Measurements from ENCODE around the gene PAQR7. TPM values are rescaled to one million over a fixed set of nuclear protein-coding genes. Genes with fewer than 3 reads are reported as not detected.

The PAQR7 gene, protein sequence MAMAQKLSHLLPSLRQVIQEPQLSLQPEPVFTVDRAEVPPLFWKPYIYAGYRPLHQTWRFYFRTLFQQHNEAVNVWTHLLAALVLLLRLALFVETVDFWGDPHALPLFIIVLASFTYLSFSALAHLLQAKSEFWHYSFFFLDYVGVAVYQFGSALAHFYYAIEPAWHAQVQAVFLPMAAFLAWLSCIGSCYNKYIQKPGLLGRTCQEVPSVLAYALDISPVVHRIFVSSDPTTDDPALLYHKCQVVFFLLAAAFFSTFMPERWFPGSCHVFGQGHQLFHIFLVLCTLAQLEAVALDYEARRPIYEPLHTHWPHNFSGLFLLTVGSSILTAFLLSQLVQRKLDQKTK
- 7.4 and 7.9 TPM in 2 replicates for total RNA-seq

DNA sequence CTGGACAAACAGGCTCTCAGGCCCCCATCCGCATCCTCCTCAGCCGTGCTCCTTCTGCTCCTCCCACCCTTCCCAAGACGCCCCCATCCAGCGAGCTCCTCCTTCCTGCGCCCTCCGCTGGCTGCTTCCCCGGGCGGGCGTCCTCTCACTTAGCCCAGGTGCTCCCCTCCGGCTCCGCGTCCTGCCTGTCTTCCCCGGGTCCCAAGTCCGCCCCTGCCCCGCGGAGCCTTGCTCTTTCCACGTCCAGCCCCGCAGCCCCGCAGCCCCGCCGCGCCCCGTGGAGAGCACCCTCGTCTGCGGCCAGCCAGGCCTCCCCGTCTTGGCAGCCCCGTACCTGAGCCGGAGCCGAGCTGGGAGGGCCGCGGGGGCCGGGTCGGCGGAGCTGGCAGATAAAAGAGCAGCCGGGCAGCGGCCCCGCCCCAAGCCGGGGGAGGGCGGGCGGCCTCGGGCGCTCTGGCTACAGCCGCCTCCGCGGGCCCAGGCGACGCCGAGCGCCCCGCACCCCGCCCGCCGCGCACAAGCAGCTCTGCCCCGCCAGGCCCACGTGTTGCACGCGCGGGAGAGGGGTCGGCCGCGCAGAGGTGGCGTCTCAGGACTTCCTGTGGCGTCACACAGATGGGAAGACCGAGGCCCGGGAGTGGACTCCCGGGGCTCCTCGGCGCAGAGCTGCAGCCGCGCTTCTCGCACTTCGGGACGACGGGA is at the start of gene PAQR7:
Gene PAQR7 (minus strand): TSS at position 555 of the 702 bp plus-strand sequence. CDS start 11,869 bp downstream, outside the sequence.
- Mint-ChIP-seq H3K9me3 (no peaks in the 10 kb centered on the region), H3K27me3 (ENCODE audit: low read depth) (peaks cover 10% of the 10 kb centered on the region), H3K27ac (peak within 1 kb of the TSS; percentile 47), H3K4me1 (ENCODE audit: low read depth) (peaks cover 6% of the 10 kb centered on the region), H3K36me3 (ENCODE audit: low read depth) (no peaks in the 10 kb centered on the region), H3K4me3 (ENCODE audit: low read depth) (peak within 1 kb of the TSS; percentile 85)
- intact Hi-C loops (cut with micrococcal nuclease), result loop anchor here (2.0 kb wide), 1 partner anchor 55 kb away; no protein-coding TSS in a partner anchor
- peak; percentile 57 for DNase-seq (ENCODE audit: low spot score)

DNA sequence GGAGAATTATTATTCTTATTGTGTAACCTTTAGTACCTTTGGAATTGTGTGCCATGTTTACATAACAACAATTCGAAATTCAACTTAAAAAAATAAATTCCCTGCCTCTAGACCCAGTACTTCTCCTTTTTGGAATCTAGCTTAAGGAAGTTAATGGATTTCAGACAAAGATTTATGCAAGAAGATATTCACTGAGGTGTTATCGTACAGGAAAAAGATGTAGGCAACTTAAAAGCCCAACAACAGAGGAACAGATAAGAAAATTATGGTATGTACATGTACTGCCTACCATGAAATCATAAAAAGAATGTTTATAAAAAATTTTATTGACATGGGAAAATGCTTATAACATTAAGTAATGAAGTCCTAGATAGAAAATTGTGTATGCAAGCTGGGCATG is 48.9 kb upstream of the PAQR7 start:
- Mint-ChIP-seq H3K4me1 (ENCODE audit: low read depth) (peaks cover 18% of the 10 kb centered on the region), H3K27me3 (ENCODE audit: low read depth) (peaks cover 38% of the 10 kb centered on the region), H3K27ac (no peak overlapping the region), H3K36me3 (ENCODE audit: low read depth) (no peaks in the 10 kb centered on the region), H3K9me3 (no peaks in the 10 kb centered on the region), H3K4me3 (ENCODE audit: low read depth) (no peak overlapping the region)
- DNase-seq (ENCODE audit: low spot score), result no peak
- intact Hi-C loops (cut with micrococcal nuclease), result no loop called here

DNA sequence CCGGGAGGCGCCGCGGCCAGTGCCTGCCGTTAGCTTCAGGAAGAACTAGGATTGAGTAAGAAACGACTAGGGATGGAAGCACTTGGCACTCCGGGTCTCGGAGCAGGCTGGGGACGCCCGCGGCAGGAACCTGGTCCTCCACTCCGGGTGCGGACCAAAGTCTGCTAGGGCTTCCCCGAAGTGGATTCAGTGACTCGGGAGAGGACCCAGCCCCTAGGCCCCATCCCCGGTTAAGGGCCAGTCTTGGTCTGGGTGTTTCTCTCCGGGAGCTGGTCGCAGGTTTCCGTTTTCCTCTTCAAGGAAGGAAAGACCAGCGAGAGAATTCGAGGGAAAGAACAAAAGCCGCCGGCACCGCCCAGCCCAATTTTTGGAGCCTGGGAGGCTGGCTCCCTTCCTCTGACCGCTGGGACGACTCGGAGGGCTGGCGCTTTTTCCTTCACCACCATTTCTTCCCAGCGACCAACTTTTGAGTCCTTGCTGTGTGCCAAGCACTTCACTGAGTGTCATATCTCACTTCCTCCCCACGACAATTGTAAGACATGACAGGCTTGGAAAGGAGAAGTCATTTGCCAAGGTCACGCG is 47.6 kb upstream of the PAQR7 start:
- intact Hi-C loops (cut with micrococcal nuclease), result no loop called here
- Mint-ChIP-seq H3K27ac (peak overlapping the region; percentile 5), H3K9me3 (no peaks in the 10 kb centered on the region), H3K4me1 (ENCODE audit: low read depth) (peaks cover 23% of the 10 kb centered on the region), H3K27me3 (ENCODE audit: low read depth) (peaks cover 36% of the 10 kb centered on the region), H3K36me3 (ENCODE audit: low read depth) (no peaks in the 10 kb centered on the region), H3K4me3 (ENCODE audit: low read depth) (peak overlapping the region; percentile 52)
- no peak for DNase-seq (ENCODE audit: low spot score)

DNA sequence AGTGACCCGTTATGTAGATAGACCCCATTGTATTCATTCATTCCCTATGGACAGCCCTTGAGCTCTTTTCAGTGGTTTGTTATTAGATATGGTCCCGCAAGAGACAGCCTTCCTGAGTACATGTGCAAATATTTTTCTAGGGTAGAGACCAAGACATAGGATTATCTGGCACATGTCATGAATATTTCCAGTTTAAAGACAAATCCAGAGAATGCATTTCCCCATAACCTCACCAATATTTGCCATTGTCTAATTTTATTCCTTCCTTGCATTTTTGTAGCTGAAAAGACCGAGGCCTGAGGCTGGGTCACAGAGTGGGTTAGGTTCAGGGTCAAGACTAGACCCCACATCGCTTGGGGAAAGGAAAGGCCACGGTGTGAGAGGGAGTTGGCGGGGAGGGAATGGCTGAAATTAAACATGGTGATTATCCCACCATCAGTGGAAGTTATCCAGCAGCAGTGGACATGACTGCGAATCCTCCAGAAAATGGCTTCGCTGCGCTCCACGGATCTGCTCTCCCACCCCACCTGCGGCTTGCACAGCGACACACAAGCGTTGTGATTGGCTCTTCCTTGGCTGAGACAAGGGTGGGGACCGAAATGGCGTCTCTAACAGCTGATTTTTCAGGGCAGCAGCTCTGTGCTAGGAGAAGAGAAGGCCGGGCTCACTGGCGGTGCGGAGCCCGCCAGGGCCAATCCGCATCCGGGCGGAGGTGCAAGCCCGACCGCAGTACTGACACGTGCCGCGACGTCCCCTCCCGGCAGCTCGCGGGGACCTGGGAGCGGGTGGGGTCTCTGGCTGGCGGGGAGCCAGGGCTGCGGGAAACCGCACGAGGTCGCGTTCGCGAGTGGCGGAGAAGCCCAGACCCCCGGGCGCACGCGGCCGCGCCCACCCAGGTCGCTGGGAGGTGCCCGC is 46.8 kb upstream of the PAQR7 start:
- Mint-ChIP-seq H3K36me3 (ENCODE audit: low read depth) (no peaks in the 10 kb centered on the region), H3K27me3 (ENCODE audit: low read depth) (peaks cover 36% of the 10 kb centered on the region), H3K4me3 (ENCODE audit: low read depth) (peak overlapping the region; percentile 75), H3K27ac (peak overlapping the region; percentile 43), H3K9me3 (no peaks in the 10 kb centered on the region), H3K4me1 (ENCODE audit: low read depth) (peaks cover 28% of the 10 kb centered on the region)
- peak; percentile 44 for DNase-seq (ENCODE audit: low spot score)
- intact Hi-C loops (cut with micrococcal nuclease), result no loop called here

DNA sequence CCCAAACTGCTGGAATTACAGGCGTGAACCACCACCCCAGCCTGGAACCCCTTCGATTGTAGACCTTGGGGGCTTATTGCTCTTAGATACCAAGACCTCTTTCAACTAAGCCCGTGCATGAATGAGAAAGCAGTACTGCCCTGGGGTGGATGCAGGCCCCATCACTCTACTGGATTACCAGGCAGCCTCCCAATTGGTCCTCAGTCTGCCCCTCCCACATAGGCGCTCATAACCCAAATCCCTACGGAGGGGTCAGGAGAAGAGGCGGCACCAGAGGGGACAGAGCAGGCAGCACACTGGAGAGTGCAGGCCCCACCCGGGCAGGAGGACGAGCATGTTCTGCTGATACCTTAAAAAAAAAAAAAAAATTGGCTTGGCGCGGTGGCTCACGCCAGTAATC is 43.1 kb upstream of the PAQR7 start:
- no peak overlapping the region for H3K4me3 Mint-ChIP-seq (ENCODE audit: low read depth)
- no peak overlapping the region for H3K27ac Mint-ChIP-seq
- H3K27me3 Mint-ChIP-seq (ENCODE audit: low read depth), result peaks cover 12% of the 10 kb centered on the region
- H3K9me3 Mint-ChIP-seq, result no peaks in the 10 kb centered on the region
- no peak for DNase-seq (ENCODE audit: low spot score)
- H3K36me3 Mint-ChIP-seq (ENCODE audit: low read depth), result no peaks in the 10 kb centered on the region
- H3K4me1 Mint-ChIP-seq (ENCODE audit: low read depth), result peaks cover 23% of the 10 kb centered on the region
- intact Hi-C loops (cut with micrococcal nuclease), result no loop called here

DNA sequence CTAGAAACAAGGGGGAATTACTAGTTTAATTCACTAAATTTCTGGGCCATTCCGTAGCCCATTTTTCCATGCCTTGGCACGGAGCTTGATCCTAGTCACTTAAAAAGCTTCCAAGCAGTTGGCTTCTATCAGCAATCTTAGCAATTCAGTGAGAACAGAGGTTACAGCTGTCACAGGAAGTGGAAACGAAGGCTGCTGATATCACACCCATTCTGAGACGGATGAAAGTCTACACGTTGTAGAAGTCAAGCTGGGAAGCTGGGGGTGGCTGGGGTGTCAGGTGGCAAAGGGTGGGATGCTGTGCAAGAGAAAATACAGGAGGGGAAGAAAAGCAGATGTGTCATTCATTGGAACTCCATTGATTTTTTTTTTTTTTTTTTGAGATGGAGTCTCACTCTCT is 42.5 kb upstream of the PAQR7 start:
- intact Hi-C loops (cut with micrococcal nuclease), result no loop called here
- Mint-ChIP-seq H3K4me3 (ENCODE audit: low read depth) (no peak overlapping the region), H3K36me3 (ENCODE audit: low read depth) (no peaks in the 10 kb centered on the region), H3K27me3 (ENCODE audit: low read depth) (peaks cover 7% of the 10 kb centered on the region), H3K27ac (no peak overlapping the region), H3K9me3 (no peaks in the 10 kb centered on the region), H3K4me1 (ENCODE audit: low read depth) (peaks cover 18% of the 10 kb centered on the region)
- no peak for DNase-seq (ENCODE audit: low spot score)

DNA sequence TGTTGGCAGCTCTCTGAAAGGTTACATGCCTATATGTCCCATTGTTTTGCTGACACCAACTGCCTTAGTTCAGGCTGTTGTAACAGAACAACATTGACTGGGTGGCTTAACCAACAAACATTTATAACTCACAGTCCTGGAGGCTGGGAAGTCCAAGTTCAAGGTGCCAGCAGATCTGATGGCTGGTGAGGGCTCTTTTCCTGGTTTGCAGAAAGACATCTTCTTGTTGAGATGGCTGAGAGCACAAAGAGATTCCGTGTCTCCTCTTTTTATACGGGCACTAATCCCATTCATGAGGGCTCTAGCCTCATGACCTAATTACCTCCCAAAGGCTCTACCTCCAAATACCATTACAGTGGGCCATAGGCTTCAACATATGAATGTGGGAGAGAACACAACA is 41.0 kb upstream of the PAQR7 start:
- Mint-ChIP-seq H3K27ac (no peak overlapping the region), H3K4me3 (ENCODE audit: low read depth) (no peak overlapping the region), H3K36me3 (ENCODE audit: low read depth) (no peaks in the 10 kb centered on the region), H3K9me3 (no peaks in the 10 kb centered on the region), H3K27me3 (ENCODE audit: low read depth) (peaks cover 6% of the 10 kb centered on the region), H3K4me1 (ENCODE audit: low read depth) (peaks cover 10% of the 10 kb centered on the region)
- intact Hi-C loops (cut with micrococcal nuclease), result no loop called here
- no peak for DNase-seq (ENCODE audit: low spot score)

DNA sequence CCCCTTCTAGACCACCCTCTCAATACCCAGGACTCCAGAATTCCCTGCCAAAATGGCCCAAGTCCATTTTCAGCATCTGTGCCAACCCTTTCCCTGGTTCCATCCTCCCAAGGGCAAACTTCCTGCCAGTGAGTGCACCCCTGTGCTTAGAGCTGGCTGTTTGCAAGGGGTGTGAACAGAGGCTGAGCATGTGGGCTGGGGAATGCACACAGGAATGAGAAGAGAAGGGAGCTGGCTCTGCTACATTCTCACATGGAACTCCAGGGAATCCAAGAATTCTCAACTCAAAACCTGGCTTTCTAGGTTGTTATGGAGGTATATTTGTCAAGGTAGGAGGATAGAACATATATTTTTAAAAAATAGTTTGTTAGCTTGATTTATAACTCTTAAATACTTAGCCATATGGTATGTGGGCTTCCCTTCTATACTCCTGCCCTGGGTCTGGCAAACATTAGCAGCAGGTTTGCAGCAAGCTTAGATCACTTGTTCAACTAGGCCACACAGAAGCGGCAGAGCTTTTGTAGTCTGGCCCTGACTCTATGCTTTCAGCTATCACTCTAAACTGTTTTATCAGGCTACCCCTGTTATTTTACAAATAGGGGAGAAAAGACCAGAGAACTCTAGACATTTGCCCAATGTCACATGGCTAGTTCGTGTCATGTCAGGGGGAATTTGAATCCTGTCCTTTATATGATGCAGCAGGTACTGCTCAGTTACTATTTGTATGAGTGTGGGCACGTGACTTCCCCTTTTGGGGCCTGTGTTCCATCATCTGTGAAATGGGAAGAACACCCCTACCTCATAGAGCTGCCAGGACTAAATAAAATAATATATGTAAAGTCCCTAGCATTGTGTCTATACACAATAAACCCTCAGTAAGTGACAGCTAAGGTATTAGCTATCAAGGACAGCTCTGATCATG is 38.8 kb upstream of the PAQR7 start:
- no peaks in the 10 kb centered on the region for H3K9me3 Mint-ChIP-seq
- H3K4me3 Mint-ChIP-seq (ENCODE audit: low read depth), result no peak overlapping the region

DNA sequence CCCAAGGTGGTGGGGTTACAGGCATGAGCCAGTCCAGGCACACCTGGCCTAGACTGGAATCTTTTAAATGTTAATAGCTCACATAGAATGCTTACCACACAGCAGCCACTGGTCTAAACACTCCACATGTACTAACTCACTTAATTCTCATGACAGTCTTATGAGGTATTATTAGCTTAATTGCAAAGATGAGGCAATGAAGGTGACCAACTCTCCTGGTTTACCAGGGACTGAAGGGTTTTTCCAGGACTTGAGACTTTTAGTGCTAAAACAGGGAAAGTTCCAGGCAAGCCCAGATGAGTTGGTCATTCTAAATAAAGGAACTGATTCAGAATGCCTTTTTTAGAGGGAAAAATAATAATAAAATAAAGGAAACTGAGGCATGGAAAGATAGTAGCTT is 37.7 kb upstream of the PAQR7 start:
- no peaks in the 10 kb centered on the region for H3K9me3 Mint-ChIP-seq
- peaks cover 9% of the 10 kb centered on the region for H3K27me3 Mint-ChIP-seq (ENCODE audit: low read depth)
- intact Hi-C loops (cut with micrococcal nuclease), result no loop called here
- peaks cover 7% of the 10 kb centered on the region for H3K4me1 Mint-ChIP-seq (ENCODE audit: low read depth)
- no peaks in the 10 kb centered on the region for H3K36me3 Mint-ChIP-seq (ENCODE audit: low read depth)
- no peak overlapping the region for H3K4me3 Mint-ChIP-seq (ENCODE audit: low read depth)
- H3K27ac Mint-ChIP-seq, result no peak overlapping the region
- DNase-seq (ENCODE audit: low spot score), result no peak

More for the DNA sequence above, 38.8 kb upstream of the PAQR7 start:
- H3K27ac Mint-ChIP-seq, result no peak overlapping the region
- H3K4me1 Mint-ChIP-seq (ENCODE audit: low read depth), result peaks cover 10% of the 10 kb centered on the region
- no peak for DNase-seq (ENCODE audit: low spot score)
- no peaks in the 10 kb centered on the region for H3K36me3 Mint-ChIP-seq (ENCODE audit: low read depth)
- intact Hi-C loops (cut with micrococcal nuclease), result no loop called here
- H3K27me3 Mint-ChIP-seq (ENCODE audit: low read depth), result peaks cover 7% of the 10 kb centered on the region

DNA sequence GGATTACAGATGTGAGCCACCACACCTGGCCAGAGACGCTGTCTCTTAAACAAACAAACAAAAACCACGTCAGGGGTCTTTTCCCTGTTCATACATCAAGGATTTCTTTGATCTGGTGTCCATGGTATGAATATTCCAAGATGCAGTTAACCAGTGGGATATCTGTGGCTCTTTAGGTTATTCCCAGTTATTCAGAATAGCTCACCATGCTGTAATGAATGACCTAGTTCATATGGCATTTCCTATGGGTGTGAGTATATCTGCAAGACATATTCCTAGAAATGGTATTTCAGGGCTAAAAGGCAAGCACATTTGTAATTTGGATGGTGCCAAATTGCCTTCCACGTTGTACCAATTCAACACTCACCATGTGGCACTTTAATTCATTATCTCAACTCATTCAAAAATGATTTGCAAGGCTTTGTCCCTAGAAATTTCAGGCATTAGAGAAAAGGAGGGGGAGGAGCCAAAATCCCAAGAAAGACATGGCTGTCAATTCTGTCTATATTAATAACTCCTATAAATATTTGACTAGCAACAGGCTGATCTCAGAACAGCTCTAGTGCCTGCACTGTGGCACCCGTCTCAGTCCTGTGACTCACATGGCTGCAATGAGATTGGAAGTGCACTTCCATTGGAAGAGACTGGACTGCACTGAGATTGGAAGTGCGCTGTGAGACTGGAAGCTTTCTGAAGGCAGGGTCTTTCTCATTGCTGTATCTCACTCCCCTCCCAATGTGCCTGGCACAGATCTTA is 36.7 kb upstream of the PAQR7 start:
- no peaks in the 10 kb centered on the region for H3K9me3 Mint-ChIP-seq
- DNase-seq (ENCODE audit: low spot score), result no peak
- no peak overlapping the region for H3K4me3 Mint-ChIP-seq (ENCODE audit: low read depth)
- intact Hi-C loops (cut with micrococcal nuclease), result no loop called here
- peaks cover 2% of the 10 kb centered on the region for H3K4me1 Mint-ChIP-seq (ENCODE audit: low read depth)
- H3K27ac Mint-ChIP-seq, result no peak overlapping the region
- no peaks in the 10 kb centered on the region for H3K36me3 Mint-ChIP-seq (ENCODE audit: low read depth)
- peaks cover 19% of the 10 kb centered on the region for H3K27me3 Mint-ChIP-seq (ENCODE audit: low read depth)

DNA sequence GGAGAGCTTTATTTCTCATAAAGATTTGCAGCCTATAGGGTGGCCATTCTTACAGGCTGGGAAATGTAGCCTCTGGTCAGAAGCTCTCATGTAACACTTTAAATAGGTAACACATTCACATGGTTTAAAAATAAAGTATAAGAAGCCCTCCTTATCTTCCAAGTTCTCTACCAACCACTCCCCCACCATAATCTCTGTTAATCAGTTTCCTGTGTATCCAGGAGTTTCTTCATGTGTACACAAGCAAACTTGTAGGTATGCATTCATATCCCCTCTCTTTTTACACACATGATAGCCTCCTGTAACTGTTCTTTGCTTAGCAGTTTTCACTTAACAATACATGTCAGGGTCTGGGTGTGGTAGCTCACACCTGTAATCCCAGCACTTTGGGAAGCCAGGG is 35.7 kb upstream of the PAQR7 start:
- no peaks in the 10 kb centered on the region for H3K36me3 Mint-ChIP-seq (ENCODE audit: low read depth)
- intact Hi-C loops (cut with micrococcal nuclease), result no loop called here
- H3K4me3 Mint-ChIP-seq (ENCODE audit: low read depth), result no peak overlapping the region
- DNase-seq (ENCODE audit: low spot score), result no peak
- no peak overlapping the region for H3K27ac Mint-ChIP-seq
- H3K9me3 Mint-ChIP-seq, result no peaks in the 10 kb centered on the region
- H3K4me1 Mint-ChIP-seq (ENCODE audit: low read depth), result peaks cover 7% of the 10 kb centered on the region
- H3K27me3 Mint-ChIP-seq (ENCODE audit: low read depth), result peaks cover 21% of the 10 kb centered on the region
